Lower leg skin (tissue), 4 donors: ENCODE measurements around the gene PGP. TPM values are rescaled to one million over a fixed set of nuclear protein-coding genes. Genes with fewer than 3 reads are reported as not detected.

Experiments
- DNase-seq, 2 donors: peaks; one replicate each; pipeline ENCODE4 v3.0.0-alpha.2; 2019; ENCODE audit warnings: low spot score in 2 of 2
- H3K4me3 ChIP-seq: fragments of 200-600 bp; sonication (generic); 2 replicates; pipeline ENCODE4 v1.5.1; 2017; ENCODE audit warnings: mild to moderate bottlenecking, low read depth; ENCODE audit not compliant: poor library complexity, severe bottlenecking
- CTCF ChIP-seq, 3 donors: fragments of 450-650 bp; IDR thresholded peaks; one replicate each; pipeline ENCODE4 v1.5.1; 2016; ENCODE audit warnings: antibody characterized with exemption in 3 of 3, mild to moderate bottlenecking in 3 of 3, moderate library complexity in 2 of 3
- POLR2A ChIP-seq, 2 donors: fragments of 450-650 bp; IDR thresholded peaks; one replicate each; pipeline ENCODE4 v1.6.1; 2016 to 2017; ENCODE audit warnings: antibody characterized with exemption in 2 of 2, mild to moderate bottlenecking in 1 of 2, moderate library complexity in 1 of 2
- WGBS, 2 donors: methylation state at CpG; one replicate each; pipeline ENCODE4 v1.1.5; 2018; 5-methylcytosine and 5-hydroxymethylcytosine counted together
- intact Hi-C: fragments of 100-400 bp; cut with DNase I; formaldehyde crosslinking; loops from one replicate; pipeline ENCODE4 v1.15.0; 2023; ENCODE audit warnings: low total_unique reads
- total RNA-seq, 4 donors: library from RNA; depleted of rRNA; stranded (reverse); fragments of >200 nt; gene quantifications; one replicate each; pipeline ENCODE4 v1.1.0, GENCODE V29; 2016

Gene PGP
- total RNA-seq, 4 donors from 2014 or later = 9.6 to 19.4 (median 12.8) TPM

- intact Hi-C loops = loop anchor here (10.0 kb wide), 1 partner anchor 270 kb away; no protein-coding TSS in a partner anchor
- H3K4me3 ChIP-seq = no peak overlapping the region
- TF ChIP-seq POLR2A (IDR thresholded peaks at IDR 0.05) (no peak), CTCF (IDR thresholded peaks at IDR 0.05) (no peak)
- DNase-seq = no peak
- WGBS, 2 donors = 88 to 95% methylated on average over 16 to 26 of the region's 28 CpGs
Measured at GRCh38 chr16:2235234-2235651, 20.6 kb upstream of the PGP start.

GRCh38 chr16:2234813-2235170 is 20.2 kb upstream of the PGP start:
- H3K4me3 ChIP-seq = no peak overlapping the region
- 92 to 94% methylated on average over 15 to 18 of the region's 18 CpGs for WGBS, 2 donors
- no peak for DNase-seq
- TF ChIP-seq POLR2A (IDR thresholded peaks at IDR 0.05) (no peak), CTCF (IDR thresholded peaks at IDR 0.05) (no peak)
- intact Hi-C loops = loop anchor here (10.0 kb wide), 1 partner anchor 270 kb away; no protein-coding TSS in a partner anchor

GRCh38 chr16:2233872-2234812 is 19.5 kb upstream of the PGP start:
- WGBS, 2 donors = 95% methylated on average over 30 to 49 of the region's 51 CpGs
- intact Hi-C loops = loop anchor here (10.0 kb wide), 1 partner anchor 271 kb away; no protein-coding TSS in a partner anchor
- DNase-seq = no peak
- H3K4me3 ChIP-seq = no peak overlapping the region
- TF ChIP-seq POLR2A (IDR thresholded peaks at IDR 0.05) = no peak
- no peak for TF ChIP-seq CTCF (IDR thresholded peaks at IDR 0.05)

- no peak for DNase-seq
- no peak overlapping the region for H3K4me3 ChIP-seq
- intact Hi-C loops = loop anchor here (10.0 kb wide), 1 partner anchor 272 kb away; no protein-coding TSS in a partner anchor
- WGBS, 2 donors = 85 to 91% methylated on average over 12 to 16 of the region's 28 CpGs
- no peak for TF ChIP-seq CTCF (IDR thresholded peaks at IDR 0.05)
Measured at GRCh38 chr16:2233046-2233775, 18.6 kb upstream of the PGP start.

- DNase-seq = no peak
- 86 to 90% methylated on average over 30 to 41 of the region's 41 CpGs for WGBS, 2 donors
- TF ChIP-seq POLR2A (IDR thresholded peaks at IDR 0.05) (no peak), CTCF (IDR thresholded peaks at IDR 0.05) (no peak)
- intact Hi-C loops = loop anchor here (10.0 kb wide), 1 partner anchor 272 kb away; no protein-coding TSS in a partner anchor
- no peak overlapping the region for H3K4me3 ChIP-seq
Measured at GRCh38 chr16:2232094-2232990, 17.7 kb upstream of the PGP start.
